Measurements from ENCODE around the gene SLC2A10.
"Not testable (repeated sequence)": the region's sequence is repeated elsewhere in the genome, so short reads cannot be mapped to it uniquely, and the experiment has no call there.

SLC2A10 gene

DNA sequence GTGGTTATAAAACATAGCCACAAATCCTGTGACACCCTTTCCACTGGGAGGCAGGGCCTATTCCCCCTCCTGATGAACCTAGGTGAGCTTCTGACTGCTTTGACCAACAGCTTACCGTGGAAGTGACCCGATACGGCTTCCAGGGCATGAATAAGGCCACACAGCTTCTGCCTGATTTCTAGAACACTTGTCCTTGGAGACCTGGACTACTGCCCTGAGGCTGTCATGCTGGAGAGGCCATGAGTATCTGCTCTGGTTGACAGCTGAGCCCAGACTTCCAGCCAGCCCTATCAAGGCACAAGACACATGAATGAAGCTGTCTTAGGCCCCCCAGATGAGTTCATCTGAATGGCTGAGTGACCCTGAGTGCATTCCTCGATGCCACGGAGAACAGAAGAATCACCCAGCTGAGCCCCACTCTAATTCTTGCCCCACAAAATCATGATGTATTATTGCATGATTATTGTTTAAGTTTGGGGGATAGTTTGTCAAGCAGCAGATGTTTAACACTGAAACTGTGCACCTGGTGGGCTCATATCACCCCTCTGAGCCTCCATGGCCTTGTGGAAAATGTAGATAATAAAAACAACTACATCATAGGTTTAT is 36.8 kb upstream of the SLC2A10 start:
- H3K4me3 ChIP-seq (ENCODE audit: low read length) = no peak overlapping the region
- H3K4me1 ChIP-seq (ENCODE audit: insufficient read depth, low read length) = peaks cover 2% of the 10 kb centered on the region; the same call in 1 of the 2 replicates
- no peaks in the 10 kb centered on the region for H3K27me3 ChIP-seq (ENCODE audit: insufficient read depth, low read length)
- no peak overlapping the region for H3K9ac ChIP-seq (ENCODE audit: low read depth, low read length)
- no peaks in the 10 kb centered on the region for H3K36me3 ChIP-seq (ENCODE audit: insufficient read depth, low read depth, low read length)
- H3K9me3 ChIP-seq (ENCODE audit: insufficient read depth, low read depth, low read length) = no peaks in the 10 kb centered on the region; the same call in 1 of the 2 replicates
- no peak overlapping the region for H3K27ac ChIP-seq (ENCODE audit: low read length)

DNA sequence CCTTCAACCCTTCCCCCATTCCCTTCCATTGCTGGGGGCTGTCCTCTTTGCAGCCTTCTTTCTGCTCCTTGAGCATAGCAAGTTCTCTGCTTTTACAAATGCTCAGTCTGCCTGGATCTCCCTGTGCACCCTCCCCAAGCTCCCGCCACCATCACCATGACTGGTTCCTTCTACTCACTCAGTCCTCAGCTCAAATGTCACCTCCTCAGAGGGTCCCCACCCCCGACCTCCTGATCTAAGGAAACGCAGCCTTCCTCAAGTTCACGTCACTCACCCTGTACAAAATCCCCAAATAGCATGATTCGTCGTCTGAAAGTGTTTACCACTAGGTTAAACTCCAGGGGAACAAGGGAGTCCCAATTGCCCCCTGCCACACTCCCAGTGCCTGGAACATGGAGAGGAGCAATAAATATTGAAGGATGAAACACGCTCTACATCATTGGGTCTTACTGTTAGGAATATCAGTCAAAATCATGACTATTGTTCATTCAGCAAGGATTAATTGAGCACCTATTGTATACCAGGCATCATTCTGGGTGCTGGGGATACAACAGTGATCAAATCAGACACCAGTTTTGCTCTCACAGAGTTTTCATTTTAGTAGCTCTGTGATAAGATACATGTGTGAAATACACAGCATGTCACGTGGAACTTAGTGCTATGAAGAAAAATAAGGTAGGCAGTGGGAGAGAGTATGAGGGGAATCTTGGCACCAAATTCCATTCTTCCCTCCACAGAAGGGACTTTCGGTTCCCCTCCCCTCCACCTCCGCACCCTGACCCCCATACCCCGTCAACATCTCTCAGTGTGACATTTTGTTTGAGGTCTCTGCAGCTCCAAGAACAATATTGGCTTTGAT is 35.8 kb upstream of the SLC2A10 start:
- Histone ChIP-seq H3K27me3 (ENCODE audit: insufficient read depth, low read length) (no peaks in the 10 kb centered on the region), H3K36me3 (ENCODE audit: insufficient read depth, low read depth, low read length) (0 out of 2 replicates have a peak, but pooled peaks cover 4% of the 10 kb centered on the region), H3K4me1 (ENCODE audit: insufficient read depth, low read length) (peaks cover 2% of the 10 kb centered on the region; the same call in 1 of the 2 replicates), H3K27ac (ENCODE audit: low read length) (no peak overlapping the region), H3K9ac (ENCODE audit: low read depth, low read length) (peak overlapping the region; percentile 0; the same call in 1 of the 2 replicates), H3K4me3 (ENCODE audit: low read length) (no peak overlapping the region), H3K9me3 (ENCODE audit: insufficient read depth, low read depth, low read length) (no peaks in the 10 kb centered on the region; the same call in 1 of the 2 replicates)

GRCh38 chr20:46674253-46675083 is 35.0 kb upstream of the SLC2A10 start:
- Histone ChIP-seq H3K9me3 (ENCODE audit: insufficient read depth, low read depth, low read length) (no peaks in the 10 kb centered on the region; the same call in 1 of the 2 replicates), H3K36me3 (ENCODE audit: insufficient read depth, low read depth, low read length) (0 out of 2 replicates have a peak, but pooled peaks cover 4% of the 10 kb centered on the region), H3K4me3 (ENCODE audit: low read length) (no peak overlapping the region), H3K9ac (ENCODE audit: low read depth, low read length) (peak overlapping the region; percentile 0; the same call in 1 of the 2 replicates), H3K27ac (ENCODE audit: low read length) (no peak overlapping the region), H3K27me3 (ENCODE audit: insufficient read depth, low read length) (no peaks in the 10 kb centered on the region), H3K4me1 (ENCODE audit: insufficient read depth, low read length) (peaks cover 2% of the 10 kb centered on the region; the same call in 1 of the 2 replicates)

DNA sequence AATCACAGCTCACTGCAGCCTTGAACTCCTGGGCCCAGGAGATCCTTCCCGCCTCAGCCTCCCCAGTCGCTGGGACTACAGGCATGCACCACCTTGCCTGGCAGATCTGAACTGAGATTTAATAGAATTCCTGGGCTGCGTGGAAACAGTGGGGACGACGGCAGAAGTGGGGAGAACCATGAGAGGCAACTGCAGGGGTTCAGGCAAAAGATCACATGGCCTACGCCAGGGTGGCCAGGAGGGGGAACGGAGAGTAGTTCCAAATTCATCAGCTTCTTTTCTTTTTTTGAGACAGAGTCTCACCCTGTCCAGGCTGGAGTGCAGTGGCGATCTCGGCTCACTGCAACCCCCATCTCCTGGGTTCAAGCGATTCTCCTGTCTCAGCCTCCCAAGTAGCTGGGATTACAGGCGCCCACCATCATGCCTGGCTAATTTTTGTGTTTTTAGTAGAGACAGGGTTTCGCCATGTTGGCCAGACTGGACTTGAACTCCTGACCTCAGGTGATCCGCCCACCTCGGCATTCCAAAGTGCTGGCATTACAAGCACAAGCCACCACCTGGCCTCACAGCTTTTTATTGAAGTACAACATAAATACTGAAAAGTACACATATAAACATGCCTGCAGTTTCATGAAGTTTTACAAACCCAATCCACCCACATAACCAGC is 32.7 kb upstream of the SLC2A10 start:
- not testable (repeated sequence) for H3K4me1 ChIP-seq (ENCODE audit: insufficient read depth, low read length); H3K9me3 ChIP-seq (ENCODE audit: insufficient read depth, low read depth, low read length); H3K27me3 ChIP-seq (ENCODE audit: insufficient read depth, low read length); H3K9ac ChIP-seq (ENCODE audit: low read depth, low read length); H3K4me3 ChIP-seq (ENCODE audit: low read length); H3K27ac ChIP-seq (ENCODE audit: low read length)
- peaks cover 17% of the 10 kb centered on the region for H3K36me3 ChIP-seq (ENCODE audit: insufficient read depth, low read depth, low read length)

DNA sequence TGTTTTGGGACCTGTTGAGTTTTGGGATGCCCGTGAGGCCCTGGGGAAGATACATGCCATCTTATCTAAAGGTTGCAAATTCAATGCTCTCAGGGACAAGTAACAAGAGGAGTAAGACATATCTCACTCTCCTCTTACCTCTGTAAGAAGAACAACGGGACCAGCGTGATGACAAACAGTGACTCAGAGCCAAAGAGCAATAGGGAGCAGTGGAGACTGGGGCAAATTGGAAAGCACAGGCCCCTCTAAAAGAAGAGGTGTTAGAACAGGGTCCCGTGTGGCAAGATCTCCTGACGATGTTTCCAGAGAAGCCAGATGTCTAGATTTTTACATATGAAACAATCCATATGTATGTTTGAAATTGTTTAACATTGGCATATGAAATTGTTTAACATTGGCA is 31.8 kb upstream of the SLC2A10 start:
- Histone ChIP-seq H3K36me3 (ENCODE audit: insufficient read depth, low read depth, low read length) (peaks cover 17% of the 10 kb centered on the region), H3K9me3 (ENCODE audit: insufficient read depth, low read depth, low read length) (no peaks in the 10 kb centered on the region), H3K27me3 (ENCODE audit: insufficient read depth, low read length) (no peaks in the 10 kb centered on the region), H3K4me3 (ENCODE audit: low read length) (no peak overlapping the region), H3K9ac (ENCODE audit: low read depth, low read length) (no peak overlapping the region), H3K4me1 (ENCODE audit: insufficient read depth, low read length) (peaks cover 13% of the 10 kb centered on the region), H3K27ac (ENCODE audit: low read length) (no peak overlapping the region)

DNA sequence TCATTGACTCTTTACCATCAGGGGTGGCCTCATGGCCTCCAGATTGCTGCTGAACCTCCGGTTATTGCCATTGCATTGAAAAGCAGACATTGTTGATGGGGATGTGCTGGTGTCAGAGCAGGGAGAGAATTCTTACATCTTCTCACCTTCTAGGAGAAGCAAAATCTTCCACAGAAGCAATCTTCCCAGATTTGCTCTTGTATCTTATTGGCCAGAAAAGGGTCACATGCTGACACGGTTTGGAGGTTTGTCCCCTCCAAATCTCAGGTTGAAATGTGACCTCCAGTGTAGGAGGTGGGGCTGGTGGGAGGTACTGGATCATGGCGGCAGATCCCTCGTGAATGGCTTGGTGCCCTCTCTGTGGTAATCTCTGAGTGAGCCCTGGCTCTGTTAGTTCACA is 30.9 kb upstream of the SLC2A10 start:
- Histone ChIP-seq H3K36me3 (ENCODE audit: insufficient read depth, low read depth, low read length) (peaks cover 17% of the 10 kb centered on the region), H3K4me1 (ENCODE audit: insufficient read depth, low read length) (peaks cover 20% of the 10 kb centered on the region), H3K27me3 (ENCODE audit: insufficient read depth, low read length) (no peaks in the 10 kb centered on the region), H3K9me3 (ENCODE audit: insufficient read depth, low read depth, low read length) (no peaks in the 10 kb centered on the region), H3K27ac (ENCODE audit: low read length) (no peak overlapping the region), H3K4me3 (ENCODE audit: low read length) (no peak overlapping the region), H3K9ac (ENCODE audit: low read depth, low read length) (no peak overlapping the region)

GRCh38 chr20:46680684-46681031 is 28.8 kb upstream of the SLC2A10 start:
- H3K27ac ChIP-seq (ENCODE audit: low read length) = no peak overlapping the region
- no peak overlapping the region for H3K4me3 ChIP-seq (ENCODE audit: low read length)
- H3K9me3 ChIP-seq (ENCODE audit: insufficient read depth, low read depth, low read length) = no peaks in the 10 kb centered on the region; the same call in 1 of the 2 replicates
- peaks cover 29% of the 10 kb centered on the region for H3K36me3 ChIP-seq (ENCODE audit: insufficient read depth, low read depth, low read length)
- no peak overlapping the region for H3K9ac ChIP-seq (ENCODE audit: low read depth, low read length)
- peaks cover 25% of the 10 kb centered on the region for H3K4me1 ChIP-seq (ENCODE audit: insufficient read depth, low read length)
- H3K27me3 ChIP-seq (ENCODE audit: insufficient read depth, low read length) = no peaks in the 10 kb centered on the region

- Histone ChIP-seq H3K36me3 (ENCODE audit: insufficient read depth, low read depth, low read length) (peaks cover 34% of the 10 kb centered on the region), H3K4me1 (ENCODE audit: insufficient read depth, low read length) (peaks cover 25% of the 10 kb centered on the region), H3K9ac (ENCODE audit: low read depth, low read length) (no peak overlapping the region), H3K27me3 (ENCODE audit: insufficient read depth, low read length) (no peaks in the 10 kb centered on the region), H3K9me3 (ENCODE audit: insufficient read depth, low read depth, low read length) (no peaks in the 10 kb centered on the region; the same call in 1 of the 2 replicates), H3K27ac (ENCODE audit: low read length) (no peak overlapping the region), H3K4me3 (ENCODE audit: low read length) (no peak overlapping the region)
Measured at GRCh38 chr20:46681032-46681854, 28.2 kb upstream of the SLC2A10 start.

- H3K27me3 ChIP-seq (ENCODE audit: insufficient read depth, low read length) = no peaks in the 10 kb centered on the region
- H3K4me1 ChIP-seq (ENCODE audit: insufficient read depth, low read length) = peaks cover 25% of the 10 kb centered on the region
- H3K9me3 ChIP-seq (ENCODE audit: insufficient read depth, low read depth, low read length) = no peaks in the 10 kb centered on the region; the same call in 1 of the 2 replicates
- no peak overlapping the region; the same call in 1 of the 2 replicates for H3K9ac ChIP-seq (ENCODE audit: low read depth, low read length)
- no peak overlapping the region for H3K27ac ChIP-seq (ENCODE audit: low read length)
- H3K4me3 ChIP-seq (ENCODE audit: low read length) = no peak overlapping the region; the same call in 1 of the 2 replicates
- H3K36me3 ChIP-seq (ENCODE audit: insufficient read depth, low read depth, low read length) = peaks cover 44% of the 10 kb centered on the region
Measured at GRCh38 chr20:46682063-46682821, 27.2 kb upstream of the SLC2A10 start.

Measured in iPS-20b (cell line).